ENCODE data around the gene PLAGL2.

GRCh38 chr20:32158351-32158750, 49.2 kb downstream of the PLAGL2 start:
- TF ChIP-seq EZH2 (IDR thresholded peaks at IDR 0.05) = no peak
- no peak for TF ChIP-seq CTCF (IDR thresholded peaks at IDR 0.05)
- no peak for TF ChIP-seq EZH2phosphoT487 (IDR thresholded peaks at IDR 0.05)
